ENCODE measurements around the gene CHAC1.

The CHAC1 gene

DNA sequence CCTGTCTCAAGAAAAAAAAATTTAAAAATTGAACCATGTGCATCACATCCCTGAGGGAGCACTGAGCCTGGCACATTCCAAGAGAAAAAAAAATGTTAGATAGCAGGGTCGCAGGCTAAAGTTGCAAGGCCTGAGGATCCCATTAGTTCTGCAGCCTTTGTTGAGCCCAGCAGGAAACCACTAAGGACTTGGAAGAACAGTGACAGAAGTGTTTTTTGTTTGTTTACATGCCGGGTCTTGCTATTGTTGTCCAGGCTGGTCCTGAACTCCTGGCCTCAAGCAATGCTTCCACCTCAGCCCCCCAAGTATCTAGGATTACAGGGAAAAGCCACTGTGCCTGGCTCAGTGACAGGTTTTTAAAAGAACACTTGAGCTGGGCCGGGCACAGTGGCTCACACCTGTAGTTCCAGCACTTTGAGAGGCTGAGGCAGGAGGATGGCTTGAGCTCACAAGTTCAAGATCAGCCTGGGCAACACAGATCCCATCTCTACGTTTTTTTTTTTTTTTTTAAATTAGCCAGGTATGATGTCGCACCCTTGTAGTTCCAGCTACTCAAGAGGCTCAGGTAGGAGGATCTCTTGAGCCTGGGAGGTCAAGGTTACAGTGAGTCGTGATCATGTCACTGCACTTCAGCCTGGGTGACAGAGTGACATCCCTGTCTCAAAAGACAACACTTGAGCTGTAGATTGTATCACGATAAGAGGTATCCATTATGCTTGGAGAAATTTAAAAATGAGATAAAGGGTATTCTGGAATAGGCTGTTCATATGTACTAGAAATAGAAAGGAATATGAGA is 15.2 kb downstream of the CHAC1 start:
- ChIA-PET POLR2A (no interaction called here), CTCF (interaction anchor here (1.1 to 1.6 kb wide), 3 partner anchors 9 to 51 kb away, joined by 3 to 4 read pairs (median 4); no protein-coding TSS in a partner anchor)
- no peak overlapping the region for H3K4me3 ChIP-seq (ENCODE audit: low read depth, low read length)
- DNase-seq (ENCODE audit: low read depth, low spot score): no peak
- TF ChIP-seq, protein P1, sequence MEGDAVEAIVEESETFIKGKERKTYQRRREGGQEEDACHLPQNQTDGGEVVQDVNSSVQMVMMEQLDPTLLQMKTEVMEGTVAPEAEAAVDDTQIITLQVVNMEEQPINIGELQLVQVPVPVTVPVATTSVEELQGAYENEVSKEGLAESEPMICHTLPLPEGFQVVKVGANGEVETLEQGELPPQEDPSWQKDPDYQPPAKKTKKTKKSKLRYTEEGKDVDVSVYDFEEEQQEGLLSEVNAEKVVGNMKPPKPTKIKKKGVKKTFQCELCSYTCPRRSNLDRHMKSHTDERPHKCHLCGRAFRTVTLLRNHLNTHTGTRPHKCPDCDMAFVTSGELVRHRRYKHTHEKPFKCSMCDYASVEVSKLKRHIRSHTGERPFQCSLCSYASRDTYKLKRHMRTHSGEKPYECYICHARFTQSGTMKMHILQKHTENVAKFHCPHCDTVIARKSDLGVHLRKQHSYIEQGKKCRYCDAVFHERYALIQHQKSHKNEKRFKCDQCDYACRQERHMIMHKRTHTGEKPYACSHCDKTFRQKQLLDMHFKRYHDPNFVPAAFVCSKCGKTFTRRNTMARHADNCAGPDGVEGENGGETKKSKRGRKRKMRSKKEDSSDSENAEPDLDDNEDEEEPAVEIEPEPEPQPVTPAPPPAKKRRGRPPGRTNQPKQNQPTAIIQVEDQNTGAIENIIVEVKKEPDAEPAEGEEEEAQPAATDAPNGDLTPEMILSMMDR (IDR thresholded peaks at IDR 0.05; ENCODE audit: insufficient read depth, low read length, missing control alignments): no peak

GRCh38 chr15:40969363-40969762 is 16.1 kb downstream of the CHAC1 start:
- CTCF ChIA-PET: interaction anchor here (1.0 to 1.6 kb wide), 4 partner anchors 8 to 50 kb away, joined by 3 to 4 read pairs (median 4); no protein-coding TSS in a partner anchor
- H3K4me3 ChIP-seq (ENCODE audit: low read depth, low read length): no peak overlapping the region
- POLR2A ChIA-PET: no interaction called here
- no peak for DNase-seq (ENCODE audit: low read depth, low spot score)
- TF ChIP-seq, protein P1 (IDR thresholded peaks at IDR 0.05; ENCODE audit: insufficient read depth, low read length, missing control alignments): no peak

- no peak for DNase-seq (ENCODE audit: low read depth, low spot score)
- ChIA-PET POLR2A (interaction anchor here (0.7 to 1.3 kb wide), 2 partner anchors 11 to 22 kb away, joined by 3 to 5 read pairs; partner anchors contain the start of gene CHAC1), CTCF (interaction anchor here (0.6 to 2.4 kb wide), 4 partner anchors 12 to 210 kb away, joined by 3 to 9 read pairs (median 6); no protein-coding TSS in a partner anchor)
- H3K4me3 ChIP-seq (ENCODE audit: low read depth, low read length): no peak overlapping the region
- TF ChIP-seq, protein P1 (IDR thresholded peaks at IDR 0.05; ENCODE audit: insufficient read depth, low read length, missing control alignments): no peak
These were observed 21.6 kb downstream of the CHAC1 start for GRCh38 chr15:40974879-40975278.

DNA sequence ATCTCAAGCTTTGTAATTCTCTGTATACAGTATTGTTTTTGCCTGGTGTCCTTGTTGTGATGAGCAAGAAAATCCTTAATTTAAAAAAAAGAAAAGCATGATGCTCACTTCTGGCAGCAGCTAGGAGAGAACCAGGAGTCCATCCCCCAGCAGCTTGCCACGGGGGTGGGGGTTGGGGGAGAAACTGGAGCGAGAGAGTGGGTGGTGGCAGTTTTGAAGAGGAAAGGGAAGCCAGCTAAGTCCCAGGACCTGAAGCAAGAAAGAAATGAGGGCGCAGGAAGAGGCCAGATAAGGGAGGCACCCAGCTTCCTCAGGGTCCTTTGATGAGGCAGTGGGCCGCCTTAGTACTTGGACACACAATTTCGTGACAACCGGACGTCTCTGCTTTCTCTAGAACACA is 23.5 kb downstream of the CHAC1 start:
- H3K4me3 ChIP-seq (ENCODE audit: low read depth, low read length): no peak overlapping the region
- no peak for DNase-seq (ENCODE audit: low read depth, low spot score)
- POLR2A ChIA-PET: no interaction called here
- CTCF ChIA-PET: interaction anchor here (1.2 to 2.4 kb wide), 6 partner anchors 13 to 82 kb away, joined by 3 to 9 read pairs (median 6); partner anchors contain the start of gene VPS18
- TF ChIP-seq, protein P1 (IDR thresholded peaks at IDR 0.05; ENCODE audit: insufficient read depth, low read length, missing control alignments): no peak

GRCh38 chr15:40978141-40978540 is 24.9 kb downstream of the CHAC1 start:
- TF ChIP-seq, protein P1 (IDR thresholded peaks at IDR 0.05; ENCODE audit: insufficient read depth, low read length, missing control alignments): no peak
- no peak overlapping the region for H3K4me3 ChIP-seq (ENCODE audit: low read depth, low read length)
- no peak for DNase-seq (ENCODE audit: low read depth, low spot score)
- CTCF ChIA-PET: interaction anchor here (0.9 to 1.1 kb wide), 2 partner anchors 14 to 36 kb away, joined by 3 to 4 read pairs; no protein-coding TSS in a partner anchor
- POLR2A ChIA-PET: no interaction called here

- TF ChIP-seq, protein P1 (IDR thresholded peaks at IDR 0.05; ENCODE audit: insufficient read depth, low read length, missing control alignments): no peak
- DNase-seq (ENCODE audit: low read depth, low spot score): no peak
- no peak overlapping the region for H3K4me3 ChIP-seq (ENCODE audit: low read depth, low read length)
- CTCF ChIA-PET: interaction anchor here (0.9 to 1.1 kb wide), 2 partner anchors 15 to 36 kb away, joined by 3 to 4 read pairs; no protein-coding TSS in a partner anchor
- POLR2A ChIA-PET: no interaction called here
These were observed 25.3 kb downstream of the CHAC1 start for GRCh38 chr15:40978562-40978961.
